SK-N-SH treated with all-trans-retinoic acid at 6 μM for 48 hours (cell line): ENCODE data around the gene CCDC40.

Experiments used
- ATAC-seq: fragments of 200-7000 bp; cut with Tn5 transposase; 3 replicates; pipeline ENCODE4 v1.9.1; 2020; ENCODE audit warnings: mild to moderate bottlenecking, moderate library complexity
- BACH2 ChIP-seq: fragments of 250-450 bp; sonication (Bioruptor Pico); IDR thresholded peaks from 2 replicates; pipeline ENCODE4 v1.9.0; 2021; ENCODE audit warnings: mild to moderate bottlenecking, borderline replicate concordance
- CREB5 ChIP-seq: fragments of 250-450 bp; sonication (Bioruptor Pico); IDR thresholded peaks from 2 replicates; pipeline ENCODE4 v1.5.1; 2020; ENCODE audit warnings: low read depth, mild to moderate bottlenecking, moderate library complexity
- CSDC2 ChIP-seq: fragments of 250-450 bp; sonication (Bioruptor Pico); IDR thresholded peaks from 2 replicates; pipeline ENCODE4 v1.5.0; 2020; ENCODE audit warnings: mild to moderate bottlenecking, moderate library complexity
- CSRNP3 ChIP-seq: fragments of 250-450 bp; sonication (Bioruptor Pico); IDR thresholded peaks from 2 replicates; pipeline ENCODE4 v1.5.1; 2021; ENCODE audit warnings: mild to moderate bottlenecking, moderate library complexity
- GLIS3 ChIP-seq: fragments of 250-450 bp; sonication (Bioruptor Pico); IDR thresholded peaks from 2 replicates; pipeline ENCODE4 v1.5.0; 2020; ENCODE audit warnings: mild to moderate bottlenecking, moderate library complexity
- ISL1 ChIP-seq: fragments of 250-450 bp; sonication (Bioruptor Pico); IDR thresholded peaks from 2 replicates; pipeline ENCODE4 v2.1.2; 2022; ENCODE audit warnings: mild to moderate bottlenecking, moderate library complexity
- OSR1 ChIP-seq: fragments of 250-450 bp; sonication (Bioruptor Pico); IDR thresholded peaks from 2 replicates; pipeline ENCODE4 v1.8.0; 2022; ENCODE audit warnings: moderate library complexity, mild to moderate bottlenecking, inconsistent platforms
- PATZ1 ChIP-seq: fragments of 250-450 bp; sonication (Bioruptor Pico); IDR thresholded peaks from 2 replicates; pipeline ENCODE4 v1.8.0; 2020; ENCODE audit warnings: mild to moderate bottlenecking, moderate library complexity, borderline replicate concordance
- POU6F1 ChIP-seq: fragments of 250-450 bp; sonication (Bioruptor Pico); IDR thresholded peaks from 2 replicates; pipeline ENCODE4 v1.8.0; 2021; ENCODE audit warnings: low read depth, mild to moderate bottlenecking, moderate library complexity, borderline replicate concordance
- PPARA ChIP-seq: fragments of 250-450 bp; sonication (Bioruptor Pico); IDR thresholded peaks from 2 replicates; pipeline ENCODE4 v1.5.0; 2020; ENCODE audit warnings: mild to moderate bottlenecking, borderline replicate concordance
- RARB ChIP-seq: fragments of 250-450 bp; sonication (Bioruptor Pico); IDR thresholded peaks from 2 replicates; pipeline ENCODE4 v1.8.0; 2021; ENCODE audit warnings: mild to moderate bottlenecking, moderate library complexity
- SNAI2 ChIP-seq: fragments of 250-450 bp; sonication (Bioruptor Pico); IDR thresholded peaks from 2 replicates; pipeline ENCODE4 v1.5.0; 2020; ENCODE audit warnings: mild to moderate bottlenecking, moderate library complexity
- TCF4 ChIP-seq: fragments of 250-450 bp; sonication (Bioruptor Pico); IDR thresholded peaks from 2 replicates; pipeline ENCODE4 v1.8.0; 2021; ENCODE audit warnings: mild to moderate bottlenecking, moderate library complexity, borderline replicate concordance
- TOX ChIP-seq: fragments of 250-450 bp; sonication (Bioruptor Pico); IDR thresholded peaks from 2 replicates; pipeline ENCODE4 v1.8.0; 2021; ENCODE audit warnings: mild to moderate bottlenecking, moderate library complexity, borderline replicate concordance
- TSHZ2 ChIP-seq: fragments of 250-450 bp; sonication (Bioruptor Pico); IDR thresholded peaks from 2 replicates; pipeline ENCODE4 v1.5.0; 2020; ENCODE audit warnings: mild to moderate bottlenecking, moderate library complexity
- ZC3H10 ChIP-seq: fragments of 250-450 bp; sonication (Bioruptor Pico); IDR thresholded peaks from 2 replicates; pipeline ENCODE4 v1.5.1; 2021; ENCODE audit warnings: mild to moderate bottlenecking, moderate library complexity
- ZFP3 ChIP-seq: fragments of 250-450 bp; sonication (Bioruptor Pico); IDR thresholded peaks from 2 replicates; pipeline ENCODE4 v1.5.0; 2020; ENCODE audit warnings: mild to moderate bottlenecking, moderate library complexity
- ZFP30 ChIP-seq: fragments of 450-650 bp; formaldehyde crosslinking; IDR thresholded peaks from 2 replicates; pipeline ENCODE4 v1.5.0; 2022; ENCODE audit warnings: mild to moderate bottlenecking, moderate library complexity
- ZNF70 ChIP-seq: fragments of 450-650 bp; formaldehyde crosslinking; IDR thresholded peaks from 2 replicates; pipeline ENCODE4 v1.5.0; 2020; ENCODE audit warnings: mild to moderate bottlenecking, moderate library complexity
- ZNF8 ChIP-seq: fragments of 450-650 bp; formaldehyde crosslinking; IDR thresholded peaks from 2 replicates; pipeline ENCODE4 v1.5.0; 2020; ENCODE audit warnings: mild to moderate bottlenecking, moderate library complexity

Gene CCDC40

GRCh38 chr17:80080081-80080480, 43.6 kb downstream of the CCDC40 start (continued):
- TF ChIP-seq TSHZ2 (CRISPR knock-in tag): no peak
- no peak for TF ChIP-seq ZFP30

GRCh38 chr17:80081596-80081995, 45.2 kb downstream of the CCDC40 start:
- TF ChIP-seq ZFP3 (CRISPR knock-in tag) (no peak), GLIS3 (CRISPR knock-in tag) (no peak), CSDC2 (CRISPR knock-in tag) (no peak)
- no peak for ATAC-seq

- no peak for TF ChIP-seq TCF4 (CRISPR knock-in tag)
- no peak for TF ChIP-seq RARB
- TF ChIP-seq GLIS3 (CRISPR knock-in tag): no peak
- no peak for TF ChIP-seq CSRNP3 (CRISPR knock-in tag)
- TF ChIP-seq SNAI2 (CRISPR knock-in tag): no peak
- no peak for TF ChIP-seq ZFP3 (CRISPR knock-in tag)
- ATAC-seq: peak; percentile 86
Observed at GRCh38 chr17:80082403-80083135, 46.1 kb downstream of the CCDC40 start.

- no peak for ATAC-seq
- TF ChIP-seq GLIS3 (CRISPR knock-in tag) (no peak), ISL1 (CRISPR knock-in tag) (no peak), ZNF70 (CRISPR knock-in tag) (no peak), OSR1 (CRISPR knock-in tag) (no peak), POU6F1 (no peak), ZNF8 (no peak), PPARA (CRISPR knock-in tag) (no peak), TSHZ2 (CRISPR knock-in tag) (no peak), TOX (CRISPR knock-in tag) (no peak), CSDC2 (CRISPR knock-in tag) (no peak), TCF4 (CRISPR knock-in tag) (no peak), ZFP30 (no peak), PATZ1 (CRISPR knock-in tag) (no peak), CSRNP3 (CRISPR knock-in tag) (no peak), ZFP3 (CRISPR knock-in tag) (no peak), ZC3H10 (CRISPR knock-in tag) (no peak), CREB5 (CRISPR knock-in tag) (no peak), BACH2 (CRISPR knock-in tag) (no peak)
Observed at GRCh38 chr17:80083136-80083661, 46.8 kb downstream of the CCDC40 start.
